H4 (cell line): ENCODE data around the gene RTN4IP1. TPM values are rescaled to one million over a fixed set of nuclear protein-coding genes. Genes with fewer than 3 reads are reported as not detected.
A peak's percentile ranks its signal among the peaks of the same experiment; 100 is the strongest.

ENCODE experiments used
- DNase-seq: peaks from one replicate; pipeline ENCODE4 v3.0.0-alpha.2; 2015; ENCODE audit warnings: low spot score
- total RNA-seq: library from RNA; depleted of rRNA; stranded (reverse); fragments of >200 nt; shearing (Covaris generic); gene quantifications from 2 replicates; pipeline ENCODE4 v1.2.3, GENCODE V29; 2014; rRNA removed

RTN4IP1 gene, protein sequence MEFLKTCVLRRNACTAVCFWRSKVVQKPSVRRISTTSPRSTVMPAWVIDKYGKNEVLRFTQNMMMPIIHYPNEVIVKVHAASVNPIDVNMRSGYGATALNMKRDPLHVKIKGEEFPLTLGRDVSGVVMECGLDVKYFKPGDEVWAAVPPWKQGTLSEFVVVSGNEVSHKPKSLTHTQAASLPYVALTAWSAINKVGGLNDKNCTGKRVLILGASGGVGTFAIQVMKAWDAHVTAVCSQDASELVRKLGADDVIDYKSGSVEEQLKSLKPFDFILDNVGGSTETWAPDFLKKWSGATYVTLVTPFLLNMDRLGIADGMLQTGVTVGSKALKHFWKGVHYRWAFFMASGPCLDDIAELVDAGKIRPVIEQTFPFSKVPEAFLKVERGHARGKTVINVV
- total RNA-seq, result 6.9 and 12.9 TPM in 2 replicates

- peak; percentile 76 for DNase-seq
Measured at GRCh38 chr6:106629103-106629858, at the start of gene RTN4IP1, which contains the start of gene QRSL1. Gene RTN4IP1 (minus strand): TSS chr6:106629498. CDS start chr6:106629021, 477 bp downstream. Gene QRSL1 (plus strand): TSS chr6:106629578. CDS start chr6:106629682, 104 bp downstream.

- no peak for DNase-seq
Measured at GRCh38 chr6:106677282-106677681, 48.0 kb upstream of the RTN4IP1 start.

DNA sequence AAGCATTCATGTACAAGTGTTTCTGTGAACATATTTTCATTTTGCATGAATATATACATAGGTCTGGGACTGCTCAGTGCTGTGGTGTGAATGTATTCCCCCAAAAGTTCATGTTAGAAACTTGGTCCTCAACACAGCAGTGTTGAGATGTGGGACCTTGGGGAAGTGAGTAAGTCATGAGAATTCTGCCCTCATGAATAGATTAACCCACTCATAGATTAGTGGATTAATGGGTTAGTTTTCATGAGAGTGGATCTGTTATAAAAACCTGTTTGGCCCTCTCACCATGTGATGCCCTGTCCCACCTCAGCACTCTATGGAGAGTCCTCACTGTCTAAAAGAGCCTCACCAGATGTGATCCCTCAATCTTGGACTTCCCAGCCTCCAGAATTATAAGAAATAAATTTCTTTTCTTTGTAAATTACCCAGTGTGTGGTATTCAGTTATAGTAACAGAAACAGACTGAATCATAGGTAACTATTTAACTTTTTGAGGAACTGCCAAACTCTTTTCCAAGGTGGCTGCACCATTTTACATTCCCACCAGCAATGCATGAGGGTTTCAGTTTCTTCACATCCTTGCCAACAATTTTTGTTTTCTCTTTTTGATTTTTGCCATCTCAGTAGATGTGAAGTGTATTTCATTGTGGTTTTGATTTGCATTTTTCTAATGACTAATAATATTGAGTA is 45.4 kb upstream of the RTN4IP1 start:
- no peak for DNase-seq

- no peak for DNase-seq
Measured at GRCh38 chr6:106671651-106672050, 42.4 kb upstream of the RTN4IP1 start.

GRCh38 chr6:106670236-106670635 is 40.9 kb upstream of the RTN4IP1 start:
- no peak for DNase-seq

- DNase-seq, result no peak
Measured at GRCh38 chr6:106667022-106667402, 37.7 kb upstream of the RTN4IP1 start.

DNA sequence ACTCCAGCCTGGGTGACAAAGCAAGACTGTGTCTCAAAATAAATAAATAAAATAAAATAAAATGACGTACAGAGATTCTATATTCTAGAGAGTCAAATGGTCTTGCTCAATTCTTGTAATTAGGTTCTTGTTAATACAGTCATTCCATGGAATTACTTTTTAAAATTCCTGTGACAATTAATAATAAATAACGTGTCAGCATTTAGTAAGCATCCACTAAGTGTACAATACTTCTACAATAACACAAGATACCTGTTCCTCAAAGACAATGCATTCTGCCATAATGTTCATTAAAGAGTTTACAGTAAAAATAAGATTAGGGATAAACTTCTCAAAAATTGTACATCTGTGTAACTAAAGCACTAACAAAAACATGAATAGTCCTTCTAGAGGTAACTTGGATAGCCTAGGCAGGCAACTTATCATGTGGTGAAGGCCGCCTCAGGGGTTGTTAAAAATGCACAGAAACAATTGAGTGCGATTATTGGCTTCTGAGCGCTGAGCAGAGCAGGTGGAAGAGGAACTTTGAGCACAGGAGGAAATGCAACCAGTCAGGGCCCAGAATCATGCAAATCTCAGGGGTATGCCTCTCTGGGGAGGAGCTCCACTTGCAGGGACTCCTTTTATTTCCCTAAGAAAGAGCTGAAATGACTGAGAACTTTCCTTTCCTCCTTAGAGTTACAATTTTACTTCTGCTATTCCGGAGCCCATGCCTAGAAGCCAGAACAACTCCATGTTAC is 37.2 kb upstream of the RTN4IP1 start:
- DNase-seq, result no peak

DNA sequence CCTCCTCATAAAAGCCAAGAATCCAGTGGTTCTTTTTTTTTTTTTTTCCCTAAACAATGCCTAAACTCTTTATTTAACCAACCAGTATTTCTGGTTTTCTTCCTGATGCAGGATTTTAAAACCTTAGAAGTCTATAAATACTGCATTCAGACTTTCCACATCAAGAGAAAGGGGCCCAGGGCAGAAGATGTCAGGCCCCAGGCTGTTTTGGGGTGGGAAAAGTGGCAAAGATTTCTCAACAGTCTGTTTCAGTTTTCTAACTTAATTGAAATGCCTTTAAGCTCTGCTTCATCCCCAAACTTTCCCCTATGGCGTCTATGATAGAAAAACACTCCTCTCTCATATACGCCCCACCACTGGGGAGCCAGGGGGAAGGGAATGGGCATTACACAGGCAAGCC is 33.2 kb upstream of the RTN4IP1 start:
- DNase-seq, result no peak

DNA sequence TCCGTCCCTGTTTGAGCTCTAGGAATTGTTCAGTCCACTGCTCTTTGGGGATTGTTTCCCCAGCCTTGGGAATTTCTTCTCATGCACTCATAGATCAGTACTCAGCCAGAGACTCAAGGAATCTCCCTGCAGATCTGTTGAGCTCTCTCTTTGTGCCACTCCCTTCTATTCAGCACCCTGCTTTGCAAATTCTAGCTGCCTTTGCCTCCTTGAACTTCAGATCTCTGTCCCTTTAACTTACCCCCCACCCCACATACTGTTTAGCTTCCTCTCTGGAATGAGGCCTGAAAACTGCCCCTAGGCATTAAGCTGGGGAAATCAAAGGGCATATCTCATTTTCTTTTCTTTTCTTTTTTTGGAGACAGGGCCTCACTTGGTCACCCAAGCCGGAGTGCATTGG is 30.6 kb upstream of the RTN4IP1 start:
- DNase-seq, result no peak

GRCh38 chr6:106658469-106658868 is 29.2 kb upstream of the RTN4IP1 start:
- DNase-seq, result no peak

DNA sequence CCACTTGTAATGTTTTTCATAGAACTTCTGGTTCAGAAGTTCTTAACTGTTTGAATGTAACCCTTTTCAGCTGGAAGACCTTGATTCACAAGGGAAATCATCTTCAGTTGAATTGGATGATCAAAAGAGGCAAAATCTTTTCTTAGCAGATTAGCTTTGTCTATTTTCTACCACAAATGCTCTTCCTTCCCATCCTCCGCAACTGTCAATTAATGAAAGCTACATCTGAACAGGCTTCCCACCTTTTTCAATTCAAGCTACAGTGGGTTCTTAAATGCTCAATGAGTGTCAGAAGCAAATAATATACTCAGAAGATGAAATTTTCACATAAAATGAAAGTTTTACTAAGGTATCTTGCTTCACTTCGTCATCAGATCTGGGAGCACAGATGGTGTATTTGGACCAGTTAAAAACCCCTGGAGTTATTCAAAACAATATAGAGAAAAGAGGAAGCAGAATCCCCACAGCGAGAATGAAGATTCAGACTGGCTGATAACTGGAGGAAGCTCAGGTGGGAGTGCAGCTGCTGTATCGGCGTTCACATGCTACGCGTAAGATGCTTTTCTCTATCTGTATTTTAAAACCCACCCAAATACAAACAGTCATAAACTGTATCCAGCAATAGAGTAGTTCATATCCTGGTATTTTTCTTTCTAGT is 19.5 kb upstream of the RTN4IP1 start:
- DNase-seq, result no peak

- no peak for DNase-seq
Measured at GRCh38 chr6:106643061-106643460, 13.8 kb upstream of the RTN4IP1 start.

GRCh38 chr6:106642476-106642875 is 13.2 kb upstream of the RTN4IP1 start:
- no peak for DNase-seq

GRCh38 chr6:106639812-106640211 is 10.5 kb upstream of the RTN4IP1 start:
- no peak for DNase-seq

GRCh38 chr6:106637717-106638341 is 8.5 kb upstream of the RTN4IP1 start:
- no peak for DNase-seq

DNA sequence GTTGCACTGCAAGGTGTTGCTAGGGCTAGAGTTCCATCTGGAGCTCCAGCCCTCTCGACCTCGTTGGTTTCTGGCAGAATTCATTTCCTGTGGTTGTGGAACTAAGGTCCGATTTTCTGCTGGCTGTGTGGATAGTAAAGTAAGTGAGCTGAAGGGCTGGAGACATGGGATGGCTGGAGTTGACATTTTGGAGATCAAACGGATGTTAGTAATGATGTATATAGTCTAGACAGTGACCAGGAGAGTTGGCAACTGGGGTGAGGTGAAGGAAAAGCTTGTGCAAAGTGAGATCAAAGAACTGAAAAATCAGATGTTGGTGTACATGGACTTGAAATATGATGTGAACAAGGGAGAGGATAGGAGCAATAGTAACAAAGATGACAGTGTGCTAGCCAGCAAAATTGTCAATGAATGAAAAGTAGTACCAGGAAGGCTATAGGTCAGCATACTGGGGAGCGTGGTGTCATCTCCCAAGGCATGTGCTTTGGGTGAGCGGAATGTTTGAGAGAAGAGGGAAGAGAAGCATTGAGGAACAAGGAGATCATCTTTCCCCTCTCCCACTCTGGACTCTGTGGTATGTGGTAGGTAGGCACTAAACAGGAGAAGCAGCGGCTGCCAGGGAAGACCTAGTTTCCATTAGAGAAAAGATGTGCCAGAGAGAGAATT is 7.9 kb upstream of the RTN4IP1 start:
- no peak for DNase-seq

DNA sequence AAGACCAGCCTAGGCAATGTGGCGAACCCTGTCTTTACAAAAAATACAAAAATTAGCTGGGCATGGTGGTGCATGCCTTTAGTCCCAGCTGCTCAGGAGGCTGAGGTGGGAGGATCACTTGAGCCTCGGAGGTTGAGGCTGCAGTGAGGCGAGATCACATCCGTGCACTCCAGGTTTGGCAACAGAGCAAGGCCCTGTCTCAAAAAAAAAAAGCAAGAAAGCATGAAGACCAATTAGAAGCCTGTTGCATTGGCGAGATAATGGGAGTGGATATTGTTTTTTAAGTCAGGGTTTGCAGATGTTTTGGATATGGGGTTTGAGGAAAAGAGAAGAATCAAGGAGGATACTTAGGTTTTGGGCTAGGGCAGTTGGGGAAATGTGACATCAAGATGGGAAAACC is 5.3 kb upstream of the RTN4IP1 start:
- DNase-seq, result no peak

DNA sequence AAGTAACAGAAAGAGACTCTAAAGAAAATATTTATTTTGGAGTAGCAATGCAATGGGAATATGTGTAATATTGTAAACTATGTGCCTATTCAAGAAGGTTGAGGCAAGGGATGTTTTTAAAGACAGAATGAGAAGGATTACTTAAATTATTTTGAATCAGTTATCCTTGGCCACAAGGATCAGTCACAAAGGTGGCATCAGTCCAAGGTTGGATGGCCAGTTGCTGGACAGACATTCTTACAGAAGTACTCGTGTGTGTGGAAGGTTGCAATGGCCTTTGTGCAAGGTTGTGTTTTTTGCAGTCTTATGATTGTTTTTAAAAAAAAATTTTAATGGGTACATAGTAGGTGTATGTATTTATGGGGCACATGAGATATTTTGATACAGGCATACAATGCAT is 2.0 kb upstream of the RTN4IP1 start:
- no peak for DNase-seq

GRCh38 chr6:106630366-106630765 is 1.1 kb upstream of the RTN4IP1 start:
- DNase-seq, result no peak

DNA sequence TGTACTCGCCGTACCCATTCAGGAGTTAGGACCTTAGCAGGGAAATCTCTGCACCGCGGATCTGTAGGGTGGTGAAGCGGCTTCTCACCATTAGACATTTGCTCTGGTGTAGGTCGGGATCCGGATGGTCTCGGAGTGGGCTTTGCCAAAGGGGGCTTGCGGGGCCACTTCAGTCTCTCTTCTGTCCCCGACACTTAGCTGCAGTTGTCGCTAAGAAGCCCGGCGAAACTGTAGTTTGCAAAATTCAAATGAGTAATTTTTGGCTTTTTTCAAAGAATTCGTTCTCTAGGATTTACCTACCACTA is 513 bp upstream of the RTN4IP1 start:
- DNase-seq, result no peak
